ENCODE measurements around the gene EREG. TPM values are rescaled to one million over a fixed set of nuclear protein-coding genes. Genes with fewer than 3 reads are reported as not detected.
A peak's percentile ranks its signal among the peaks of the same experiment; 100 is the strongest.

The EREG gene
- total and polyA plus RNA-seq, 5 donors: 0.08 to 0.29 (median 0.18) TPM

DNA sequence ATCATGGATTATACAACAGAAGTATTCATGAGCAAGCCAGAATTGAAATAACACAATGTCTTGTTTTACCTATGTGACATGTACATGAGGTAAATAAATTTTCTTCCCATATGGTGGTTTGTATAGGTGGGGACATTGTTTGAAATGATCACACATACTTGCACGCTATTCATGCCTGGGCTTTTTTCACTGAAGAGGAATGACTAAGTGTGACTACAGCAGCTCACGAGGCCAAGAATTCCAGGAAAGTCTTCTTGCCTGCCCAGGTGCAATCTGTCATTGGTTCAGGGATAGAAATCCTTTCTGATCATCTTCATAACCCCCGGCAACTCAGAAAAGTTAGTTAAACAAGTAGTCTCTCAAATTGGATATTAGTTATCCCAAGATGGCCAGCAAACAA, 43.7 kb downstream of the EREG start:
- H3K4me3 ChIP-seq (ENCODE audit: low read length): no peak overlapping the region
- H3K27me3 ChIP-seq (ENCODE audit: control insufficient read depth, insufficient read depth): no peaks in the 10 kb centered on the region
- ATAC-seq (no peak), DNase-seq (no peak)
- no peaks in the 10 kb centered on the region for H3K4me1 ChIP-seq (ENCODE audit: control insufficient read depth, insufficient read depth, low read length)
- H3K9me3 ChIP-seq (ENCODE audit: control insufficient read depth, low read length): no peaks in the 10 kb centered on the region
- intact Hi-C loops (cut with DNase I): no loop called here
- no peak overlapping the region for H3K27ac ChIP-seq (ENCODE audit: low read length)
- WGBS: 92% methylated on average over 3 of the region's 3 CpGs

DNA sequence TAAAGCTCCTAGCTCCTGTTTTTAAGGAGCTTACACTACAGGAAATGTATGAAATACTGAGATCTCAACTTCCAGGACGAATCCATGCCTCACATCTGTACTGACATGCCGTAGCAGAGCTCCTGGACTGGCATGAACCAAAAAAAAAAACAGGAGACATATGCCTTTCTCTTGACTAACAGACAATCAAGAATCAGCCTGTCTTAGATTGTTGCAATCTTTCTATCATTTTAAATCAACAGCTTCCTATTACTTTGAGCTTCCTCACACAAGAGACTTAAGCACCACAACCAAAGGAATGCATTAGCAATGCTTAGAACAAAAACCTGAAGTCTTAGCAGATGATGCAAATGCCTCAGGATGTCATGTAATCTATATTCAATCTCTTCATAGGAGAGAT, 45.3 kb downstream of the EREG start:
- H3K27ac ChIP-seq (ENCODE audit: low read length): no peak overlapping the region
- DNase-seq: no peak
- H3K27me3 ChIP-seq (ENCODE audit: control insufficient read depth, insufficient read depth): no peaks in the 10 kb centered on the region
- ATAC-seq: no peak
- H3K4me1 ChIP-seq (ENCODE audit: control insufficient read depth, insufficient read depth, low read length): no peaks in the 10 kb centered on the region
- WGBS: 76% methylated on average over 2 of the region's 2 CpGs
- intact Hi-C loops (cut with DNase I): no loop called here
- no peaks in the 10 kb centered on the region for H3K9me3 ChIP-seq (ENCODE audit: control insufficient read depth, low read length)
- no peak overlapping the region for H3K4me3 ChIP-seq (ENCODE audit: low read length)

DNA sequence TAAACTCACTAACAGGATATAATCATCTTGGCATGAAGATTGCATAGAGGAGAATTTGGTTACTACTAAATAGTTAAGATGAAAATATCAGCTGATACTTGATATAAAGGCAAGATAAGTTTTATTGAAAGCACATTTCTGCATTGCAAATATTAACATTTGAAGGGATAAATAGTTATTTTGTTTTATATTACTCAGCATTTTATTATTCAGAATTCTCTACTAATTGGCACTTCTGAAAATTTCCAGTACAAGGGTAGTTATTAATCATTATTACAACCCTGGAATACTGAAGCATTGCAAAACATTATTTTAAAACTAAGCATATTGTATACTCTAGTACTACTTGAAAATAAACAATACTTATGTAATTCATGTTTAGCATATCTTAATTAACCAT, 47.3 kb downstream of the EREG start:
- Histone ChIP-seq H3K4me1 (ENCODE audit: control insufficient read depth, insufficient read depth, low read length) (no peaks in the 10 kb centered on the region), H3K9me3 (ENCODE audit: control insufficient read depth, low read length) (no peaks in the 10 kb centered on the region), H3K27ac (ENCODE audit: low read length) (no peak overlapping the region), H3K4me3 (ENCODE audit: low read length) (no peak overlapping the region), H3K27me3 (ENCODE audit: control insufficient read depth, insufficient read depth) (no peaks in the 10 kb centered on the region)
- intact Hi-C loops (cut with DNase I): no loop called here
- ATAC-seq: no peak
- DNase-seq: no peak

DNA sequence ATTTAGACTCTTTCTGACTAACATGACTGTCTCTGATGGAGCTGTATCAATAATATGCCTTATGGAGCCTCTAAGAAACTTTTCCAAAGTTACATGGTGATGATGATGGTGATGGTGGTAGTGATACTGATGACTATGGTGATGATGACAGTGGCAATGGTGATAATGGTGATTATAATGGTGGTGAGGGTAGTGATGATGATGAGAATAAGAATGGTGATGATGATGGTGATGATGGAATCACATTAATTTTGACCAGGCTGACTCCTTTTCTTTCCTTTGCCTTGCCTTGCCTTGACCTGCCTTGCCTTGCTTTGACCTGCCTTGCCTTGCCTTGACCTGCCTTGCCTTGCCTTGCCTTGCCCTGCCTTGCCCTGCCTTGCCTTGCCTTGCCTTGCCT, 48.3 kb downstream of the EREG start:
- Histone ChIP-seq H3K4me1 (ENCODE audit: control insufficient read depth, insufficient read depth, low read length) (no peaks in the 10 kb centered on the region), H3K27me3 (ENCODE audit: control insufficient read depth, insufficient read depth) (no peaks in the 10 kb centered on the region), H3K9me3 (ENCODE audit: control insufficient read depth, low read length) (no peaks in the 10 kb centered on the region), H3K27ac (ENCODE audit: low read length) (no peak overlapping the region), H3K4me3 (ENCODE audit: low read length) (no peak overlapping the region)
- DNase-seq: no peak
- ATAC-seq: no peak
- intact Hi-C loops (cut with DNase I): no loop called here

DNA sequence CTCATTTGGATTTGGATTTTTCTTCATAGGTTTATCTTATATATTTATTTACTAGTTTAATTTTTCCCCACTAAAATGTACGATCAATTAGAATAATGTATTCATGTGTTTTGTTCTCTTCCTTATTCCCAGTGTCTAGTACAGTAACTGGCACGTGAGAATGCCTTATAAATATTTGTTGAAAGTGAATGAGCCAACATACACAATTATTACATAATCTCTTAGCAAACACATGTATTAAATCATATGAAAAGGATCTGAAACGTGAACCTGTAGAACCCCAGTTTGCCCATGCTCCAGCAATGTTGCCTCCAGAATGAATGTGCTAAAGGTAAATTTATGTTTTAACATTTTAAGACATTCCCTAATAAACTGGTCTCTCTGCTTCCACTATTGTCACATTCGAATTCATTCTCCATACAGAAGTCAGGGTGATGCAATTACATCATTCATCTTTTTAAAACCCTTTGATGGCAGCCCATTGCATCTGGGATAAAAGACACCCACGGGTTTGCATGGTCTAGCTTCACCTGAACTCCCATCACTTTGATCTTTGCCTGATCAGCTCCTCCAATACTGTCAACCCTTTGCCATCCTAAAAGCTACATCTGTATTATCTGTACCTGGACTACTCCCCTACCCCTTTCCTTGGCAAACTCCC, 49.3 kb downstream of the EREG start:
- WGBS: 66% methylated on average over 5 of the region's 5 CpGs

DNA sequence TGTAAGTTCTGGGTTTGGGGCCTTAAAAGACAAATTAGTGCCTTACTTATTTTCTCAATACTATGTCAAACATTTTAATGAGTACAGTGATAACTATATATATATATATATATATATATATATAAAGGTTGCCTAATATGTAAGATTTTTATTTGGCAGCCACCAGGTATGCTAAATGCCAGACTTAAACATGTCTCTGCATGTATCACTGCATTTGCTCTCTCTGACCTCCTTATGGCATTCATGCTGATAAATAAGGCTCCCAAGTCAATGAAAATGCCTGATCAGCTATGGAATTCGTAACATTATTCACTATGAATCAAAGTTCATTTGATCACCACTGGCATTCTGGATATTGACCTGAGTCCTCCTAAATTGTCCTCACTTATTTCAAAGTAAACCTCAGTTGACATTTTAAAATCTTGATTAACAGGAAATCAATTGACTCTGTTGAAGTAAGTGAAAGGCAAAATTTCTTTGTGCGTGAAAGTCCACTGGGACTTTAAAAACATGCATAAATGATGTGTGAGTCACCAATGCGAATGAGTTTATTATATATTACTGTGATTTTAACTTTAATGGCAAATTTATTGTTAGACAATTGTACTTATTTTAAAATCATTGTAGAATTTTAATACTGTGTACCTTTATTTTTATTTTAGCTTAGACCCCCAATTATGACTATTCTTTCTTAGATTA, 50.8 kb downstream of the EREG start:
- intact Hi-C loops (cut with DNase I): no loop called here
- ATAC-seq (no peak), DNase-seq (no peak)
- no peaks in the 10 kb centered on the region for H3K4me1 ChIP-seq (ENCODE audit: control insufficient read depth, insufficient read depth, low read length)
- no peaks in the 10 kb centered on the region for H3K9me3 ChIP-seq (ENCODE audit: control insufficient read depth, low read length)
- H3K4me3 ChIP-seq (ENCODE audit: low read length): no peak overlapping the region
- WGBS: 85% methylated on average over 3 of the region's 3 CpGs
- H3K27me3 ChIP-seq (ENCODE audit: control insufficient read depth, insufficient read depth): no peaks in the 10 kb centered on the region
- no peak overlapping the region for H3K27ac ChIP-seq (ENCODE audit: low read length)

More for the DNA sequence above, 49.3 kb downstream of the EREG start:
- Histone ChIP-seq H3K9me3 (ENCODE audit: control insufficient read depth, low read length) (no peaks in the 10 kb centered on the region), H3K27ac (ENCODE audit: low read length) (no peak overlapping the region), H3K4me3 (ENCODE audit: low read length) (no peak overlapping the region), H3K4me1 (ENCODE audit: control insufficient read depth, insufficient read depth, low read length) (no peaks in the 10 kb centered on the region), H3K27me3 (ENCODE audit: control insufficient read depth, insufficient read depth) (no peaks in the 10 kb centered on the region)
- intact Hi-C loops (cut with DNase I): no loop called here
- ATAC-seq (no peak), DNase-seq (no peak)

DNA sequence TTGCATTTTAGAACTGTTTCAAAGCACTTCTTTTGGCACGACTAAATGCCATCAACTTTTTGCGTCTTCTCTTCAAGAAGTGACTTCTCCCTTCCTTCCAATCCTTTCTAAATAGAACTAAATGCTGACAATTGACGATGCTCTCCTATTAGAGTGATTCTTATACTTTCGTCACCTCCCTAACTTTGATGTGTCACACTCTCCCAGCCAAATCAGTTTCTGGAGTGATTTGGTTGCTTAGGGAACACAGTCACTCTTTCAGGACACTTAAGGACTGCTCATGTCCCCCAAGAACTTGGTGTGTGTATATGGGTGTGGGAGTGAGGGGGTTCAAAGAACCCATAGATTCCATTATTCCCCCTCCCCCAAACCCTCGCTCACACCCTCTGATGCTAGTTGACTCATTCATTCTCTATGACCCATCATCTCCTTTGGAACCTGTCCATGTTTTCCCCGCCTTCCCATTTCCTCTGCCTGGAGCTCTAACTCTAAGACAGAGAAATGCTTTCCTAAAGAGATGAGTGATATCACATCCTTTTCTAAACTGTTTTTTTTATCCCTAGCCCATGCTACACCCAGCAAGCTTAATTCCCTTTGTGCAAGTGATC, 53.2 kb downstream of the EREG start:
- intact Hi-C loops (cut with DNase I): no loop called here

DNA sequence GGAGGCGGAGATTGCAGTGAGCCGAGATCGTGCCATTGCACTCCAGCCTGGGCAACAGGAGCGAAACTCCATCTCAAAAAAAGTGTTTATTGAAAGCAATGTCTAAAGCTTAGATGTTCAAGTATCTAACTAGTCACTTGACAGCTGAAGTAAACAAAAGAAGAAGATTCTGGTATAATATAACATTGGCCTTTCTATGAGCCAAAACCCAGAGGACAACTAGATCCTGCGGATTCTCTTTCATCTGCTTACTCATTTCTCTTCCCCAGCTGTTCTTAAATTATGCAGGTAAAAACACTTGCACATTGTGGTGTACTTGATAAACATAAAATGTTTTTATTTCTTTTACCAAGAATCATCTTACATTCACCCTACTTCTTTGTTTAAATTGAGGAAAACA, 55.9 kb downstream of the EREG start:
- 91% methylated on average over 5 of the region's 5 CpGs for WGBS
- intact Hi-C loops (cut with DNase I): no loop called here

More for the DNA sequence above, 53.2 kb downstream of the EREG start:
- Histone ChIP-seq H3K4me3 (ENCODE audit: low read length) (no peak overlapping the region), H3K27me3 (ENCODE audit: control insufficient read depth, insufficient read depth) (no peaks in the 10 kb centered on the region), H3K27ac (ENCODE audit: low read length) (no peak overlapping the region), H3K4me1 (ENCODE audit: control insufficient read depth, insufficient read depth, low read length) (no peaks in the 10 kb centered on the region), H3K9me3 (ENCODE audit: control insufficient read depth, low read length) (no peaks in the 10 kb centered on the region)
- no peak for DNase-seq
- WGBS: 60% methylated on average over 6 of the region's 6 CpGs
- ATAC-seq: peak in 1 of 2 donors; percentile 84

DNA sequence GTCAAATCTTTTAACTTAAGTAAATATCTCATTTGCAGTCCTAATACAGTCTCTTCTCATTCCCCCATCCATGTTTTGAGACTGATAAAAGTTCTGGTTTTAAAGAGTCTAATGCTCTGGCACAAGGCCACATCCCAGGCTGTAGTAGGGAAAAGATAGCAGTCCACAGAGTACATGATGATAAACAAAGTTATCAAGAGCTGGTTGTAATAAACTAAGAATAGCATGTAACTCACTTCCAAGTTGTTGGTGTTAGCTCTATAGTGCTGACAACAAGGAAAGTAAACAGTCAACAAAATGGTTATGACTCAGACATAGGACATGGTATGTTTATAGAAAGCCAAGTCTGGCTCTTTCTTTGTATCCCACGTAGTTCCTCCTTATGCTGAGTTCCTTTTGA, 58.2 kb downstream of the EREG start:
- Histone ChIP-seq H3K9me3 (ENCODE audit: control insufficient read depth, low read length) (no peaks in the 10 kb centered on the region), H3K4me1 (ENCODE audit: control insufficient read depth, insufficient read depth, low read length) (no peaks in the 10 kb centered on the region), H3K4me3 (ENCODE audit: low read length) (no peak overlapping the region), H3K27me3 (ENCODE audit: control insufficient read depth, insufficient read depth) (no peaks in the 10 kb centered on the region), H3K27ac (ENCODE audit: low read length) (no peak overlapping the region)
- peak; percentile 97 to 98 for ATAC-seq
- 6% methylated on average over 1 of the region's 1 CpG for WGBS
- intact Hi-C loops (cut with DNase I): no loop called here
- peak; percentile 63 to 82 (median 76) for DNase-seq

More for the DNA sequence above, 55.9 kb downstream of the EREG start:
- no peak for DNase-seq
- Histone ChIP-seq H3K4me1 (ENCODE audit: control insufficient read depth, insufficient read depth, low read length) (no peaks in the 10 kb centered on the region), H3K27ac (ENCODE audit: low read length) (no peak overlapping the region), H3K4me3 (ENCODE audit: low read length) (no peak overlapping the region), H3K9me3 (ENCODE audit: control insufficient read depth, low read length) (no peaks in the 10 kb centered on the region), H3K27me3 (ENCODE audit: control insufficient read depth, insufficient read depth) (no peaks in the 10 kb centered on the region)
- no peak for ATAC-seq

DNA sequence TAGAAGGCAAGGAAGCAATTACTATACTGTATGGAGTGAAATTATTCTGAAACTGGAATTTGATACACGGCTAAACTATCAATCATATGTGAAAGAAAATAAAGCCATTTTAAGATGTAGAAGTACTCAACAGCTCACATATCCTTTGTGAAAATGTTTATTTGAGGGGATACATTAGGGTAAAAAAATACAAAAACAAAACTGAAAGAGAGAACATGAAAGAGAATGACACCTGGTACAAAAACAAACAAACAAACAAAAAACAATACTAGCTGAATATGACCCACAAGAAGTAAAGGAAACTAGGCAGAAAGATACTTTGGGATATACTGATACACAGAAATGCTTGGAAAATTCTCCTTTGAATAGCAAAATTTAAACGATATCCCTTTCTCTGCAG, 59.2 kb downstream of the EREG start:
- no peak overlapping the region for H3K27ac ChIP-seq (ENCODE audit: low read length)
- DNase-seq: no peak
- no peaks in the 10 kb centered on the region for H3K9me3 ChIP-seq (ENCODE audit: control insufficient read depth, low read length)
- H3K27me3 ChIP-seq (ENCODE audit: control insufficient read depth, insufficient read depth): no peaks in the 10 kb centered on the region
- intact Hi-C loops (cut with DNase I): no loop called here
- no peak overlapping the region for H3K4me3 ChIP-seq (ENCODE audit: low read length)
- 94% methylated on average over 2 of the region's 2 CpGs for WGBS
- H3K4me1 ChIP-seq (ENCODE audit: control insufficient read depth, insufficient read depth, low read length): no peaks in the 10 kb centered on the region
- no peak for ATAC-seq

DNA sequence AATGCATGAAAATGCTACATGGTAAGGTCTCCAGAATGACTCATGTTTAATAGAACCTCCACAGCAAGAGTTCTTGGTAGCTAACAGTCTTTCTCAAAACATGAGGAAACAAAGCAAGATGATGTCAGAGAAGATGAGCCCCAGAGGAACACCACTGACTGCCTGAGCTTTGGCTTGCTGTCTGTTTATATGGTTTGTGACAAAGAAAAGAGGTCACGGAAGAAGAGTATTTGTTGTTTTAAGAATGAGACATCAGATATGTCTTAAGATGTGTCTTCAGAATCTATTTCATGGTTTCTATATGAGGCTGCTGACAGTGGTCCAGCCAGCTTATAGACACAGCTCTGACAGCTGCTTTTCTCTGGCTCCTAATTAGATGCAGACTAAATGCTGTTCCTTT, 61.2 kb downstream of the EREG start:
- ATAC-seq (no peak), DNase-seq (no peak)
- Histone ChIP-seq H3K9me3 (ENCODE audit: control insufficient read depth, low read length) (no peaks in the 10 kb centered on the region), H3K27ac (ENCODE audit: low read length) (no peak overlapping the region), H3K4me1 (ENCODE audit: control insufficient read depth, insufficient read depth, low read length) (no peaks in the 10 kb centered on the region), H3K27me3 (ENCODE audit: control insufficient read depth, insufficient read depth) (no peaks in the 10 kb centered on the region), H3K4me3 (ENCODE audit: low read length) (no peak overlapping the region)
- intact Hi-C loops (cut with DNase I): no loop called here
- WGBS: 51% methylated on average over 1 of the region's 1 CpG

All from right cardiac atrium (tissue), 5 donors.